ENCODE measurements around the gene THBS1.

- no peak for TF ChIP-seq EZH2 (IDR thresholded peaks at IDR 0.05; ENCODE audit: low read length, unreplicated experiment)
- TF ChIP-seq, protein P1, sequence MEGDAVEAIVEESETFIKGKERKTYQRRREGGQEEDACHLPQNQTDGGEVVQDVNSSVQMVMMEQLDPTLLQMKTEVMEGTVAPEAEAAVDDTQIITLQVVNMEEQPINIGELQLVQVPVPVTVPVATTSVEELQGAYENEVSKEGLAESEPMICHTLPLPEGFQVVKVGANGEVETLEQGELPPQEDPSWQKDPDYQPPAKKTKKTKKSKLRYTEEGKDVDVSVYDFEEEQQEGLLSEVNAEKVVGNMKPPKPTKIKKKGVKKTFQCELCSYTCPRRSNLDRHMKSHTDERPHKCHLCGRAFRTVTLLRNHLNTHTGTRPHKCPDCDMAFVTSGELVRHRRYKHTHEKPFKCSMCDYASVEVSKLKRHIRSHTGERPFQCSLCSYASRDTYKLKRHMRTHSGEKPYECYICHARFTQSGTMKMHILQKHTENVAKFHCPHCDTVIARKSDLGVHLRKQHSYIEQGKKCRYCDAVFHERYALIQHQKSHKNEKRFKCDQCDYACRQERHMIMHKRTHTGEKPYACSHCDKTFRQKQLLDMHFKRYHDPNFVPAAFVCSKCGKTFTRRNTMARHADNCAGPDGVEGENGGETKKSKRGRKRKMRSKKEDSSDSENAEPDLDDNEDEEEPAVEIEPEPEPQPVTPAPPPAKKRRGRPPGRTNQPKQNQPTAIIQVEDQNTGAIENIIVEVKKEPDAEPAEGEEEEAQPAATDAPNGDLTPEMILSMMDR (conservative IDR thresholded peaks at IDR 0.05; ENCODE audit: low read depth, low read length) = no peak
Observed at GRCh38 chr15:39589815-39590644, 9.2 kb downstream of the THBS1 start.

All from PC-3 (cell line).